GM21619 (cell line): ENCODE data around the gene RSBN1L.
"Not testable (repeated sequence)": the region's sequence is repeated elsewhere in the genome, so short reads cannot be mapped to it uniquely, and the experiment has no call there.

Source experiments
- ATAC-seq: cut with Tn5 transposase; IDR thresholded peaks from one replicate; pipeline ENCODE4 v1.9.1; 2021; ENCODE audit not compliant: unreplicated experiment

RSBN1L gene

GRCh38 chr7:77765906-77766800, 69.9 kb downstream of the RSBN1L start:
- ATAC-seq = no peak

GRCh38 chr7:77766801-77767605, 70.7 kb downstream of the RSBN1L start:
- ATAC-seq = no peak

GRCh38 chr7:77770316-77770715, 74.1 kb downstream of the RSBN1L start:
- ATAC-seq = no peak

- no peak for ATAC-seq
Observed at GRCh38 chr7:77771901-77772300, 75.6 kb downstream of the RSBN1L start.

GRCh38 chr7:77778535-77778934, 82.3 kb downstream of the RSBN1L start:
- no peak for ATAC-seq

GRCh38 chr7:77782383-77782782, 86.1 kb downstream of the RSBN1L start:
- no peak for ATAC-seq

GRCh38 chr7:77783111-77783510, 86.9 kb downstream of the RSBN1L start:
- ATAC-seq = no peak

GRCh38 chr7:77783545-77783944, 87.3 kb downstream of the RSBN1L start:
- ATAC-seq = no peak

- ATAC-seq = not testable (repeated sequence)
Observed at GRCh38 chr7:77784426-77784825, 88.2 kb downstream of the RSBN1L start.

GRCh38 chr7:77786018-77786417, 89.8 kb downstream of the RSBN1L start:
- ATAC-seq = no peak

- ATAC-seq = no peak
Observed at GRCh38 chr7:77786741-77787140, 90.5 kb downstream of the RSBN1L start.

GRCh38 chr7:77788327-77788902, 92.2 kb downstream of the RSBN1L start:
- peak; percentile 54 for ATAC-seq

GRCh38 chr7:77791336-77791735, 95.1 kb downstream of the RSBN1L start:
- ATAC-seq = no peak

GRCh38 chr7:77791956-77792355, 95.7 kb downstream of the RSBN1L start:
- ATAC-seq = no peak

- no peak for ATAC-seq
Observed at GRCh38 chr7:77794000-77794399, 97.7 kb downstream of the RSBN1L start.

- no peak for ATAC-seq
Observed at GRCh38 chr7:77796109-77796508, 99.8 kb downstream of the RSBN1L start.

- ATAC-seq = no peak
Observed at GRCh38 chr7:77796960-77797359, 100.7 kb downstream of the RSBN1L start.

GRCh38 chr7:77797734-77798393, 101.6 kb downstream of the RSBN1L start:
- ATAC-seq = peak; percentile 23

- ATAC-seq = peak; percentile 90
Observed at GRCh38 chr7:77798394-77799077, 102.3 kb downstream of the RSBN1L start, which contains the start of the genes PHTF2 and TMEM60. Gene PHTF2 (plus strand): TSS chr7:77798773. Gene TMEM60 (minus strand): TSS chr7:77798434. CDS start chr7:77794373, 4,061 bp downstream.
